Ramos (cell line): ENCODE measurements around the gene SSH2.

Experiments used
- in situ Hi-C: fragments of 300-500 bp; cut with MboI; formaldehyde crosslinking; loops from one replicate; pipeline ENCODE4 v1.14.3; 2022; ENCODE audit warnings: low sequenced_read_pairs; ENCODE audit not compliant: unreplicated experiment

SSH2 gene

GRCh38 chr17:29789196-29790170 is 140.5 kb downstream of the SSH2 start:
- in situ Hi-C loops: loop anchor here (10.0 kb wide), 1 partner anchor 215 kb away; no protein-coding TSS in a partner anchor

- in situ Hi-C loops: loop anchor here (10.0 kb wide), 1 partner anchor 213 kb away; no protein-coding TSS in a partner anchor
These were observed 142.0 kb downstream of the SSH2 start for GRCh38 chr17:29787995-29788394.

GRCh38 chr17:29782917-29783316 is 147.1 kb downstream of the SSH2 start:
- in situ Hi-C loops: loop anchor here (10.0 kb wide), 1 partner anchor 208 kb away; no protein-coding TSS in a partner anchor

GRCh38 chr17:29779812-29780190 is 150.2 kb downstream of the SSH2 start:
- in situ Hi-C loops: loop anchor here (10.0 kb wide), 1 partner anchor 205 kb away; no protein-coding TSS in a partner anchor

GRCh38 chr17:29778956-29779811 is 150.8 kb downstream of the SSH2 start:
- in situ Hi-C loops: no loop called here

- in situ Hi-C loops: no loop called here
These were observed 152.4 kb downstream of the SSH2 start for GRCh38 chr17:29777663-29778062.

GRCh38 chr17:29776026-29776425 is 154.0 kb downstream of the SSH2 start:
- in situ Hi-C loops: no loop called here

GRCh38 chr17:29772981-29773380 is 157.0 kb downstream of the SSH2 start:
- in situ Hi-C loops: no loop called here

- in situ Hi-C loops: no loop called here
These were observed 158.5 kb downstream of the SSH2 start for GRCh38 chr17:29771546-29771945.

GRCh38 chr17:29769225-29769624 is 160.8 kb downstream of the SSH2 start:
- in situ Hi-C loops: no loop called here

GRCh38 chr17:29766796-29767327 is 163.2 kb downstream of the SSH2 start:
- in situ Hi-C loops: no loop called here

- in situ Hi-C loops: no loop called here
These were observed 165.3 kb downstream of the SSH2 start for GRCh38 chr17:29764748-29765147.

- in situ Hi-C loops: no loop called here
These were observed 165.8 kb downstream of the SSH2 start for GRCh38 chr17:29764217-29764616.

GRCh38 chr17:29763273-29763672 is 166.8 kb downstream of the SSH2 start:
- in situ Hi-C loops: no loop called here

GRCh38 chr17:29761040-29761761 is 168.8 kb downstream of the SSH2 start:
- in situ Hi-C loops: no loop called here

- in situ Hi-C loops: no loop called here
These were observed 169.6 kb downstream of the SSH2 start for GRCh38 chr17:29760279-29761039.

- in situ Hi-C loops: no loop called here
These were observed 171.8 kb downstream of the SSH2 start for GRCh38 chr17:29758255-29758654.

GRCh38 chr17:29757788-29758187 is 172.2 kb downstream of the SSH2 start:
- in situ Hi-C loops: no loop called here

GRCh38 chr17:29753845-29754439 is 176.1 kb downstream of the SSH2 start:
- in situ Hi-C loops: no loop called here
